Natural killer cell treated with Interleukin-12 subunit alpha and Interleukin-12 subunit beta and Interleukin-15 and Interleukin-18, amount 100 ng/mL, for 72 hours (primary cell): Measurements from ENCODE around the gene AZU1. TPM values are rescaled to one million over a fixed set of nuclear protein-coding genes. Genes with fewer than 3 reads are reported as not detected.
"Not testable (repeated sequence)": the region's sequence is repeated elsewhere in the genome, so short reads cannot be mapped to it uniquely, and the experiment has no call there.

ENCODE experiments used
- ATAC-seq, 2 donors: fragments of 150-1000 bp; cut with Tn5 transposase in 1 of 2; sonication (Bioruptor Pico), chemical (Tn5 transposase) in 1 of 2; 2 replicates each; pipeline ENCODE4 v1.10.0; 2021
- DNase-seq: peaks from one replicate; pipeline ENCODE4 v3.0.0; 2022; ENCODE audit warnings: low spot score
- H3K27ac Mint-ChIP-seq, 2 donors: 1 replicate in 1 of 2; 2 replicates in 1 of 2; pipeline ENCODE4 v1.8.0; 2022; ENCODE audit warnings: mixed read lengths in 2 of 2, mild to moderate bottlenecking in 1 of 2, moderate library complexity in 1 of 2
- H3K27me3 Mint-ChIP-seq, 2 donors: 1 replicate in 1 of 2; 2 replicates in 1 of 2; pipeline ENCODE4 v1.8.0; 2022; ENCODE audit warnings: mixed read lengths in 2 of 2
- H3K36me3 Mint-ChIP-seq: one replicate; pipeline ENCODE4 v1.8.0; 2022; ENCODE audit warnings: mixed read lengths
- H3K4me1 Mint-ChIP-seq, 2 donors: 1 replicate in 1 of 2; 2 replicates in 1 of 2; pipeline ENCODE4 v1.8.0; 2022; ENCODE audit warnings: low read depth in 2 of 2, mixed read lengths in 2 of 2, mild to moderate bottlenecking in 1 of 2
- H3K4me3 Mint-ChIP-seq: one replicate; pipeline ENCODE4 v1.8.0; 2022; ENCODE audit warnings: mixed read lengths
- H3K9me3 Mint-ChIP-seq: 2 replicates; pipeline ENCODE4 v1.8.0; 2022; ENCODE audit warnings: mixed read lengths
- total RNA-seq, 2 donors: library from RNA; stranded (reverse); gene quantifications; one replicate each; pipeline ENCODE4 v1.2.3, GENCODE V29; 2022

AZU1 gene
- total RNA-seq, 2 donors from 2014 or later = 0.25 to 0.36 TPM

GRCh38 chr19:878751-879561, 51.3 kb downstream of the AZU1 start:
- not testable (repeated sequence) for H3K9me3 Mint-ChIP-seq, H3K27me3 Mint-ChIP-seq, H3K4me1 Mint-ChIP-seq, DNase-seq, H3K36me3 Mint-ChIP-seq, H3K27ac Mint-ChIP-seq, H3K4me3 Mint-ChIP-seq, ATAC-seq

- ATAC-seq = no peak
- DNase-seq = no peak
- Mint-ChIP-seq H3K4me3 (no peak overlapping the region), H3K27ac (no peak overlapping the region), H3K9me3 (no peaks in the 10 kb centered on the region), H3K36me3 (no peaks in the 10 kb centered on the region), H3K4me1 (no peaks in the 10 kb centered on the region), H3K27me3 (no peaks in the 10 kb centered on the region)
Measured at GRCh38 chr19:879711-880438, 52.2 kb downstream of the AZU1 start.

Other genes with a start within 250 kb of the AZU1 start
- gene HCN2, start 238.0 kb upstream of the AZU1 start, total RNA-seq = under 1 TPM; 0.29 to 0.64 TPM
- gene POLRMT, start 194.3 kb upstream of the AZU1 start, total RNA-seq = 100 to 1,000 TPM in 1 of 2 donors, 10 to 100 TPM in 1; 55.0 to 104 TPM
- gene FGF22, start 188.0 kb upstream of the AZU1 start, total RNA-seq = not detected
- gene RNF126, start 164.6 kb upstream of the AZU1 start, total RNA-seq = 100 to 1,000 TPM in 1 of 2 donors, 10 to 100 TPM in 1; 77.7 to 138 TPM
- gene FSTL3, start 151.4 kb upstream of the AZU1 start, total RNA-seq = 1 to 10 TPM; 1.7 to 3.6 TPM
- gene PRSS57, start 132.4 kb upstream of the AZU1 start, total RNA-seq = 1 to 10 TPM in 1 of 2 donors, not detected in 1; 1.4 TPM
- not detected for gene PALM, start 118.9 kb upstream of the AZU1 start, total RNA-seq
- not detected for gene MISP, start 76.7 kb upstream of the AZU1 start, total RNA-seq
- gene PTBP1, start 30.4 kb upstream of the AZU1 start, total RNA-seq = 100 to 1,000 TPM; 604 to 619 TPM
- gene PLPPR3, start 5.9 kb upstream of the AZU1 start, total RNA-seq = not detected
- gene PRTN3, start 13.2 kb downstream of the AZU1 start, total RNA-seq = not detected
- not detected for gene ELANE, start 24.5 kb downstream of the AZU1 start, total RNA-seq
- under 1 TPM in 1 of 2 donors, not detected in 1; 0.53 TPM for gene CFD, start 31.8 kb downstream of the AZU1 start, total RNA-seq
- gene MED16, start 65.3 kb downstream of the AZU1 start, total RNA-seq = 10 to 100 TPM; 46.4 to 79.6 TPM
- not detected for gene RNU6-9, start 65.6 kb downstream of the AZU1 start, total RNA-seq
- gene R3HDM4, start 85.4 kb downstream of the AZU1 start, total RNA-seq = 10 to 100 TPM; 48.4 to 68.3 TPM
- 1 to 10 TPM in 1 of 2 donors, not detected in 1; 1.1 TPM for gene KISS1R, start 89.5 kb downstream of the AZU1 start, total RNA-seq
- gene ARID3A, start 98.2 kb downstream of the AZU1 start, total RNA-seq = 10 to 100 TPM; 42.8 to 46.1 TPM
- 100 to 1,000 TPM in 1 of 2 donors, 10 to 100 TPM in 1; 57.8 to 106 TPM for gene WDR18, start 156.5 kb downstream of the AZU1 start, total RNA-seq
- not detected for gene GRIN3B, start 172.6 kb downstream of the AZU1 start, total RNA-seq
- 100 to 1,000 TPM; 150 to 267 TPM for gene TMEM259, start 193.3 kb downstream of the AZU1 start, total RNA-seq
- not detected for gene RNU6-2, start 193.7 kb downstream of the AZU1 start, total RNA-seq
- gene CNN2, start 198.8 kb downstream of the AZU1 start, total RNA-seq = 100 to 1,000 TPM; 119 to 141 TPM
- gene ABCA7, start 212.3 kb downstream of the AZU1 start, total RNA-seq = 10 to 100 TPM; 53.7 to 69.9 TPM
- gene ARHGAP45, start 239.3 kb downstream of the AZU1 start, total RNA-seq = 100 to 1,000 TPM; 320 to 338 TPM